Choroid plexus epithelial cell (primary cell): ENCODE measurements around the gene SPIN4.

ENCODE experiments used
- DNase-seq: peaks from one replicate; pipeline ENCODE4 v3.0.0-alpha.2; 2010; ENCODE audit warnings: low read depth
- H3K4me3 ChIP-seq: 2 replicates; pipeline ENCODE4 v1.5.1; 2011; ENCODE audit warnings: low read depth, mild to moderate bottlenecking, control low read depth, low read length, moderate library complexity
- TF ChIP-seq, protein P1 (sequence below): conservative IDR thresholded peaks from 2 replicates; pipeline ENCODE4 v1.5.1; 2011; ENCODE audit warnings: low read depth, mild to moderate bottlenecking, control low read depth, inconsistent platforms, low read length, moderate library complexity

The SPIN4 gene

DNA sequence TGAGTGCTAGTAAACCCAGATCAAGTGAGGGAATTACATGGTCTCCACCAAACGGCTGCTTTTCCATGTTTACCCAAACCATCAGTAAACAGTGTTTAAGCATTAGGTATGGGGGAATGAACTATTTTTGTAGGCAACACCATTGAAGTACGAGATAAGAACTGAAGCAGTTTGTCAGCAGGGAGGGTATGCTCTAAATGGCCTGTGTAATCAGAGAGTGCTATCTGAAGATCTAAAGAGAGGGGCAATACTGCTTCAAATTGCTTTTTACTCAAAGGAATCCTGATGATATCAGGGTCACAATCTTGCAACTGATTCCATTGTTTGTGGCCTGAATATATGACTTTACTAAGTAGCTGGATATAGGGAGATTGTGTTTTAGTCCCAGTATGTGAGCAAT, 10.4 kb upstream of the SPIN4 start:
- H3K4me3 ChIP-seq = no peak overlapping the region
- no peak for DNase-seq
- TF ChIP-seq, protein P1, sequence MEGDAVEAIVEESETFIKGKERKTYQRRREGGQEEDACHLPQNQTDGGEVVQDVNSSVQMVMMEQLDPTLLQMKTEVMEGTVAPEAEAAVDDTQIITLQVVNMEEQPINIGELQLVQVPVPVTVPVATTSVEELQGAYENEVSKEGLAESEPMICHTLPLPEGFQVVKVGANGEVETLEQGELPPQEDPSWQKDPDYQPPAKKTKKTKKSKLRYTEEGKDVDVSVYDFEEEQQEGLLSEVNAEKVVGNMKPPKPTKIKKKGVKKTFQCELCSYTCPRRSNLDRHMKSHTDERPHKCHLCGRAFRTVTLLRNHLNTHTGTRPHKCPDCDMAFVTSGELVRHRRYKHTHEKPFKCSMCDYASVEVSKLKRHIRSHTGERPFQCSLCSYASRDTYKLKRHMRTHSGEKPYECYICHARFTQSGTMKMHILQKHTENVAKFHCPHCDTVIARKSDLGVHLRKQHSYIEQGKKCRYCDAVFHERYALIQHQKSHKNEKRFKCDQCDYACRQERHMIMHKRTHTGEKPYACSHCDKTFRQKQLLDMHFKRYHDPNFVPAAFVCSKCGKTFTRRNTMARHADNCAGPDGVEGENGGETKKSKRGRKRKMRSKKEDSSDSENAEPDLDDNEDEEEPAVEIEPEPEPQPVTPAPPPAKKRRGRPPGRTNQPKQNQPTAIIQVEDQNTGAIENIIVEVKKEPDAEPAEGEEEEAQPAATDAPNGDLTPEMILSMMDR = no peak

DNA sequence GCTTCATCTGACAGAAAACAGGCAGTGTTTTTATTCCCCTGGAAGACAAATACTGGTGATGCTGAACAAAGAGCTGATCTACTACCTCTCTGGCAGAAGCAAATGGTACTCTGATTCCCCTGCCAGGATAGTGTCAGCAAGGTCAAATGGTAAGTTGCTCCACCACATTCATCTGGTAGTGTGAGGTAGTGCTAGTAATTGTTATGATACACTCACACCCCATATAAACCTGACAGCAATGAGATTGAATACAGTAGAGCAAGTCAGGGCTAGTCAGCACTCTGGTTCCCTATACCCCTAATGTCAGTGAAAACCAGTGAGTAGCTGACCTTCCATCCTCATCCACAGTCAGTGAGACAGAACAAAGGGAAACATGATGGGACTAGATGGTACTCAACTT, 3.4 kb upstream of the SPIN4 start:
- TF ChIP-seq, protein P1 = no peak
- DNase-seq = no peak

DNA sequence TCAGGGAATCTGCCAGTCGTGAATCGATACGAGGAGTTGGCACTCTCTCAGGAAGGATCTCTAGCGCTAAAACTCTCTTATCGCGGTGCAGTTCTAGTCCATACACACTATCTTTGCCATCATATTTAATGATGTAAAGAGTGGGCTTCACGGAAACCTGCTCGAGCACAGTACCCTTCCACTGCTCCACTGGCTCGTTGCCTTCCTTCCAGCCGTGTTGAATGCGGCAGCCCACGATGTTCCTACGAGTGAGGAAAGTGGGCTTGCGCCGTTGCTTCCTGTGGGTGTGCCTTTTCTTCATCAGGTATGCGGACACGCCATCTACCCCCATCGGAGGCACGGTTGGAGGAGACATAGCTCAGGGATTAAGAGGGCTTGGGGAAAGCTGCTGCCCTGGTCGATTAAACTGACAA, 661 bp downstream of the SPIN4 start:
- H3K4me3 ChIP-seq = peak overlapping the region; percentile 72
- TF ChIP-seq, protein P1 = no peak
- no peak for DNase-seq

More for the DNA sequence above, 3.4 kb upstream of the SPIN4 start:
- no peak overlapping the region for H3K4me3 ChIP-seq

DNA sequence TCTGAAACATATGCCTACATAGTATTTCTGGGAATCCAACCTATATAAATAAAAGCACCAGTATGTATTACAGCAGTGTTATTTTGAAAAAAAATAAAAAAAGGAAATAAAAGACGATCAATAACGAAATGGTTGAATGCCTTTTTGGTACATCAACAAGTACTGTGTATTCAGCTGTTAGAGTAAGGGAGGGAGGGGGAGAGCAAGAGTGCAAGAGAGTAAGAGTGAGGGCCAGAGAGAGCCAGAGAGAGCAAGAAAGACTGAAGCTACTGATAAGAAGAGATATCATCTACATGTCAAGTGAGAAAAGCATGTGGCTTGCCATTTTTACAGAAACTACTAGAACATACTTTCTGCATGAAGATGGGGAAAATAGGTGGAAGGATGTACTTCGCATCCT, 1.8 kb downstream of the SPIN4 start:
- H3K4me3 ChIP-seq = peak overlapping the region; percentile 24
- TF ChIP-seq, protein P1 = no peak
- DNase-seq = peak; percentile 2

DNA sequence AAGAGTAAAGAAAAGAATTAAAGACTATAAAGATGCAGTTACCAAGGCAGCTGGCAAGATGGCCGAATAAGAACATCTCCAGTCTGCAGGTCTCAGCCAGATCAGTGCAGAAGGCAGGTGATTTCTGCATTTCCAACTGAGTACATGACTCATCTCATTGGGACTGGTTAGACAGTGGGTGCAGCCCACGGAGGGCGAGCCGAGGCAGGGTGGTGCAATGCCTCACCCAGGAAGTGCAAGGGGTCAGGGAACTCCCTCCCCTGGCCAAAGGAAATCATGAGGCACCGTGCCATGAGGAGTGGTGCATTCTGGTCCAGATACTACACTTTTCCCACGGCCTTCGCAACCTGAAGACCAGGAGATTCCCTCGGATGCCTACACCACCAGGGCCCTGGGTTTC, 20.5 kb downstream of the SPIN4 start:
- no peak overlapping the region for H3K4me3 ChIP-seq
- DNase-seq = peak; percentile 5
- TF ChIP-seq, protein P1 = no peak

DNA sequence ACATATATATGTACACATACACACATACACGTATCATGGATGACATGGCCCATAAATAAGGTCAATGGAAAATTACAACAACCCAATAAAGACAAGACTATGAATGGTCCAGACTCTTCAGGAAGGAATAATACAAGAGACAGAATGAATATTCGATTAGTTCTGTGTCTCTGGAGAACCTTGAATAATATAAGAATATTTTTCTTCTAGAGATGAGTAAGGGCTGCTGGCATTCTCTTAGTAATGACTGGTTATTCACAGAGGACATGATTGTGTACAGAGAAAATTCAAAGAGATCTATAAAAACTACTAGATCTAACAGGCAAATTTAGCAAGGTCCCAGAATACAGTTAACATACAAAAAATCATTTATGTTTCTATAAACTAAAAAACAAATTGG, 23.3 kb downstream of the SPIN4 start:
- H3K4me3 ChIP-seq = no peak overlapping the region
- TF ChIP-seq, protein P1 = no peak
- DNase-seq = no peak

DNA sequence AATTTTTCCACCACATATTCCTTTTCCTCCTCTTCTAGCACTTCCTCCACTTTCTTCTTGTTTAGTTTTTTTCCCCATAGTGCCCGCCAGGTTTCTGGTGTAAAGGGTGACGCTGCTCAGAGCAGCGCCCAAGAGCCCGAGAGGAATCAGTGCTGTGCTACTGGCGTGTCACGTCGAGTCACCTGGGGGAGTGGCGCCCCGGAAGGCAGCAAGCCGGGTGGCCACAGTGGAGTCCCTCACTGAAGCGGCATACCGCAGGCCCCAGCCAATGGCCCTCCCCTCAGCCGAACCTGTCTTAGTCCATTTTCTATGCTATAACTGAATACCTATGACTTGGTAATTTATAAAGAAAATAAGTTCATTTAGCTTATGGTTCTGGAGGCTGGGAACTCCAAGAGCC, 51.5 kb downstream of the SPIN4 start:
- TF ChIP-seq, protein P1 = no peak
- DNase-seq = no peak
- no peak overlapping the region for H3K4me3 ChIP-seq
